SK-N-SH treated with all-trans-retinoic acid at 6 μM for 48 hours (cell line): Measurements from ENCODE around the gene MON2.

ENCODE experiments used
- ZFP30 ChIP-seq: fragments of 450-650 bp; formaldehyde crosslinking; IDR thresholded peaks from 2 replicates; pipeline ENCODE4 v1.5.0; 2022; ENCODE audit warnings: mild to moderate bottlenecking, moderate library complexity
- ZNF8 ChIP-seq: fragments of 450-650 bp; formaldehyde crosslinking; IDR thresholded peaks from 2 replicates; pipeline ENCODE4 v1.5.0; 2020; ENCODE audit warnings: mild to moderate bottlenecking, moderate library complexity
- TF ChIP-seq, protein P1 (sequence below): fragments of 250-450 bp; sonication (Bioruptor Pico); IDR thresholded peaks from 2 replicates; pipeline ENCODE4 v1.5.0; 2020; ENCODE audit warnings: mild to moderate bottlenecking, moderate library complexity

DNA sequence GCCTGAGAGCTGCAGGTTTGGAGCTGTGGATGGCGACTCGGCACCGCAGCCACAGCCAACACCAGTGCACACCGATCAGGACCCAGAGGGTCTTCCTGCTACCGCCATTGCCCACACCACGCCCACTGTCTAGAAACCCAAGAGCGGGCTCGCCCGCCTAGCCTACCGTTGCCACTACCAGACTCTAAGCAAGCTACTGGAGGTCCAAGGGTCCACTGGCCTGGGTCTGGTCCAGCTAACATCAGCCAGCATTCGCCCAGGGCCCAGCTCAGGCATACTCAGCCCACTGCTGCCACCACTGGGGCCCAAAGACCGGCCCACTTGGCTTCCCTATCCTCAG is 30.5 kb upstream of the MON2 start:
- TF ChIP-seq ZFP30 (CRISPR knock-in tag): no peak
- no peak for TF ChIP-seq ZNF8
- TF ChIP-seq, protein P1, sequence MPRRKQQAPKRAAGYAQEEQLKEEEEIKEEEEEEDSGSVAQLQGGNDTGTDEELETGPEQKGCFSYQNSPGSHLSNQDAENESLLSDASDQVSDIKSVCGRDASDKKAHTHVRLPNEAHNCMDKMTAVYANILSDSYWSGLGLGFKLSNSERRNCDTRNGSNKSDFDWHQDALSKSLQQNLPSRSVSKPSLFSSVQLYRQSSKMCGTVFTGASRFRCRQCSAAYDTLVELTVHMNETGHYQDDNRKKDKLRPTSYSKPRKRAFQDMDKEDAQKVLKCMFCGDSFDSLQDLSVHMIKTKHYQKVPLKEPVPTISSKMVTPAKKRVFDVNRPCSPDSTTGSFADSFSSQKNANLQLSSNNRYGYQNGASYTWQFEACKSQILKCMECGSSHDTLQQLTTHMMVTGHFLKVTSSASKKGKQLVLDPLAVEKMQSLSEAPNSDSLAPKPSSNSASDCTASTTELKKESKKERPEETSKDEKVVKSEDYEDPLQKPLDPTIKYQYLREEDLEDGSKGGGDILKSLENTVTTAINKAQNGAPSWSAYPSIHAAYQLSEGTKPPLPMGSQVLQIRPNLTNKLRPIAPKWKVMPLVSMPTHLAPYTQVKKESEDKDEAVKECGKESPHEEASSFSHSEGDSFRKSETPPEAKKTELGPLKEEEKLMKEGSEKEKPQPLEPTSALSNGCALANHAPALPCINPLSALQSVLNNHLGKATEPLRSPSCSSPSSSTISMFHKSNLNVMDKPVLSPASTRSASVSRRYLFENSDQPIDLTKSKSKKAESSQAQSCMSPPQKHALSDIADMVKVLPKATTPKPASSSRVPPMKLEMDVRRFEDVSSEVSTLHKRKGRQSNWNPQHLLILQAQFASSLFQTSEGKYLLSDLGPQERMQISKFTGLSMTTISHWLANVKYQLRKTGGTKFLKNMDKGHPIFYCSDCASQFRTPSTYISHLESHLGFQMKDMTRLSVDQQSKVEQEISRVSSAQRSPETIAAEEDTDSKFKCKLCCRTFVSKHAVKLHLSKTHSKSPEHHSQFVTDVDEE (CRISPR knock-in tag): no peak
